HG03439 (cell line): Measurements from ENCODE around the gene DHX58.
"Not testable (repeated sequence)": the region's sequence is repeated elsewhere in the genome, so short reads cannot be mapped to it uniquely, and the experiment has no call there.

Experiments used
- ATAC-seq: cut with Tn5 transposase; IDR thresholded peaks from one replicate; pipeline ENCODE4 v1.9.1; 2021; ENCODE audit warnings: mild to moderate bottlenecking, moderate library complexity; ENCODE audit not compliant: unreplicated experiment

DHX58 gene

GRCh38 chr17:42112552-42113176 is at the start of gene DHX58:
Gene DHX58 (minus strand): TSS chr17:42112714. CDS start chr17:42111892, 822 bp downstream.
- ATAC-seq = peak; percentile 52

DNA sequence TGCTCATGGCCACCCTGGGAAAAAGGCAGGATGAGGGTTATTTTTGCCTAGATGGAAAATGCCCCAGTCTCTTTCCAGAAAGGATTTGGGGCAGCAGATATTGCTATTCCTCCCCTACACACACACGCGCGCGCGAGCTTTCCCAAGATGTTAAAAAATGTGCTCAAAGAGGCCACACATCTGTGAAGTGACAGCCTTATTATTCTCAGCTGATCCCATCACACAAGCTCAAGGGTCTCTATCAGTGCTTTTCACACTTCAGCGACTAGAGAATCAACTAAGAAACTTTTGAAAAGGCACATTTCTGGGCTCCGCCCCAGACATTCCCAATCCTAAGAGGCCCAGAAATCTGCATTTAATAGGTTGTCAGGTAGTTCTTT is 48.0 kb upstream of the DHX58 start:
- ATAC-seq = no peak

DNA sequence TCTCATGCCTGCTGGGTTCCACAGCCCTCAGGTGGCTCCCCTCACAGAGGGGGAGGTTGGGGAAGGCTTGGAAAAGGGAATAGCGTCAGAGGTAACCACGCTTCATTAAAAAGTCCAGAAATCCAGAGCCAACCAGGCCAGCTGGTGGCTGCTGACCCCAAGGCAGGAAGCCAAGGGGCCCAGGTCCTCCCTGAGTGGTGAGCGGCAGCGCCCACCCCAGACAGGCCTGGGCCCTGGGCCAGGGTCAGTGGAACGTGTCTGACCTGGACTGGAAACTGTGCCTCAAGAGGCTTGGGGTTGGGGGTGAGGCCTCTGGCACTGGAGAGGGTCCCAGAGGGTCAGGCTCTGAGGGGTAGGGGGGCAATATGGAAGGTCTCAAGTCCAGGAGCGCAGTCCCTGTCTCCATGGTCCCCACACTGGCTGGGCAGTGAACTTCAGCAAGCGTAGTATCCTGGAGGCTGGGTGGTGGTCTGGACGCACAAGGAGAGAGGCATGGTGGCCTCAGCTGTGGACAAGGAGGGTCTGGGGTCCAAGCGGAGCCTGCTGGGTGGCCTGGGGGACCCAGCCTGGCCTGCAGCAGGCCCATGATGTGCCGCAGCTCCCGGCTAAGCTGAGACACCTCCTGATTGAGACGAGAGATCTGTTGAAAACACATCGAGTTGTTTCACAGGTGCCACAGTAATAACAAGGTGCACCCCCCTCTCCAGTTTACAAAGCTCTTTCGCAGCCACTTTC is 47.4 kb upstream of the DHX58 start:
- no peak for ATAC-seq

DNA sequence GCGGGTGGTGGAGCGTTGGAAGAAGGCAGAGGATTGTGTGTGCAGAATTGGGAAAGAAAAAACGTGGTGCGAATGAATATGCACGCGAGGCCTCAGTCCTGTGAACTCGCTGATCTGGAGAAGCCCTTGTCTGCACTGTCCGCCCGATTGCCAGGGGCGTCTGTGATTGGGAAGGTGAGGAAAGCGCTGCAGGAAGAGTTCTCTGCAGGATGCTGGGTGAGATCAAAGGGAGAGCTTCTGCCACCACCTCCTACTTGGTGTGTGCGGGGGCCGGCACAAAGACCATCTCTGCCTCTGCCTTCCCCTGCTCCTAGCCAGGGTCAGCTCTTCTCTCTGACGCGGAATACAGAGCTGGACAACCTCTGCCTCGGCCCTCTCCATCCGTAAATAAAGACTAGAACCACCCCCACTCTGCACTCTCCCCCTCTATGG is 43.1 kb upstream of the DHX58 start:
- ATAC-seq = no peak

DNA sequence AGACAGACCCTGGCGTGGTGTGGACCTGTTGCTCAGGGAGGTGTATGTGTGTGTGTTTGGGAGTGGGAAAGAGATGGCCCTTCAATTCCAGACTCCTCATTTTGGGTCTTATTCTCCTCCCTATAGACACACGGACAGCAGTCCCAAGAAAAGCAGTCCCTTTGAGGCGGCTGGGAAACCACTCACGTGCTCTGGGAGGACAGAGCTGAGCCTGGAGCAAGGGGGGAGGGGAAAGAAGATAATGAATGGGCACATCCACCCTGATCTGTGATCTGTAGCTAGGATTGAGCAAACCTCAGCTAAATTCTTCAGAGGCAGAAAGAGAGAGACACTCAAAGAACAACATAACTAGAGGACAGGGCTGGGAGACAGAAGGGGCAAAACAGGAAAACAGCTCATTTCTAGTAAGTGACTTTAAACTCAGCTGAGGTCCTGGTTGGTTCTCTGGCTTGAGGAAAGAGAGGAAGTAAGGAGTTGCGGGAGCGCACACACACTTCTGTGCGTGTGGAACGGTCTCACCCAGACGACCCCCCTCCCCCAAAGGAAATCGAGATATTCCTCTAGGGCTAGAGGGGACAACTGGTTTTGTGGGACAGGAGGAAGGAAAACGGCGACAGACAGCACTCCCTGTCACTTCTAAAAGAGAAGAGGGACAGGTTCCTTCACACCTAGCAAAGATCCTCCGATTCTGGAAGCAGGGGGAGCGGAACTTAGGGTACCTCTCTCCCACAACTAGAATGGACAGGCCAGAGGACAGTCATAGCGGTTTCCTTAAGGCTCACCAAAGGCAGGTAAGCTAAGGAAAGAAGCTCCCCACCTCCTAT is 41.6 kb upstream of the DHX58 start:
- no peak for ATAC-seq

- ATAC-seq = no peak
These were observed 34.5 kb upstream of the DHX58 start for GRCh38 chr17:42146911-42147607.

DNA sequence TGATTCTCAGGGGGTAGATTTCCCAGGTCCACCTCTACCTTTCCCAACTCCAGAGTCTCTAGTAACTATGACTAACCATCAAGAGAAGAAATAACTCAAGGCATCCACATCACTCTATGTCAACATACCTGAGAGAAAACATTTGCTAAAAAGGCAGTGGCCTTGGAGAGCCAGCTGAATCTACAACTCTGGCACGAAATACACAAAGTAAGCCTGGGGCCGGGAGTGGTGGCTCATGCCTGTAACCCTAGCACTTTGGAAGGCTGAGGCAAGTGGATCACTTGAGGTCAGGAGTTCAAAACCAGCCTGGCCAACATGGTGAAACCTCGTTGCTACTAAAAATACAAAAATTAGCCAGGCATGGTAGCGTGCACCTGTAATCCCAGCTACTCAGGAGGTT is 30.6 kb upstream of the DHX58 start:
- ATAC-seq = not testable (repeated sequence)

GRCh38 chr17:42142371-42142896 is 29.9 kb upstream of the DHX58 start:
- ATAC-seq = no peak

DNA sequence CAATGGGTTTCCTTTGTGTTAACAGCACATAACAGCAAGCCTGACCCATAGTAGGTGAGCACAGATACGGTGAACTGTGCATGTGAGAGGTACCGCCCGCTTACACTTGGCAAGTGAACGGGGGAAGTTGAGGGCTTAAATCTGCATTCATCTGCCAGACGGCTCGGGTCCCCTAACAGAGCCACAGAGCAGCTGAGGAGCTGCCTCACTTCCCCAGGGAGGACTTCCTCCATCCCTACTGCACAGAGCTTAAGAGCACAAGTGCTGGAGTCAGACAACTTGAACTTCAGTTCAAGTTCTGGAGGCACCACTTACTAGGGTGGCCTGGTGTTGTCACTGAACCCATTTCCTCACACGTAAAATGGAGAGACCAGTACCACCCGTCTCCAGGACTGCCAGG is 28.9 kb upstream of the DHX58 start:
- ATAC-seq = no peak

GRCh38 chr17:42140690-42141089 is 28.2 kb upstream of the DHX58 start:
- ATAC-seq = not testable (repeated sequence)

DNA sequence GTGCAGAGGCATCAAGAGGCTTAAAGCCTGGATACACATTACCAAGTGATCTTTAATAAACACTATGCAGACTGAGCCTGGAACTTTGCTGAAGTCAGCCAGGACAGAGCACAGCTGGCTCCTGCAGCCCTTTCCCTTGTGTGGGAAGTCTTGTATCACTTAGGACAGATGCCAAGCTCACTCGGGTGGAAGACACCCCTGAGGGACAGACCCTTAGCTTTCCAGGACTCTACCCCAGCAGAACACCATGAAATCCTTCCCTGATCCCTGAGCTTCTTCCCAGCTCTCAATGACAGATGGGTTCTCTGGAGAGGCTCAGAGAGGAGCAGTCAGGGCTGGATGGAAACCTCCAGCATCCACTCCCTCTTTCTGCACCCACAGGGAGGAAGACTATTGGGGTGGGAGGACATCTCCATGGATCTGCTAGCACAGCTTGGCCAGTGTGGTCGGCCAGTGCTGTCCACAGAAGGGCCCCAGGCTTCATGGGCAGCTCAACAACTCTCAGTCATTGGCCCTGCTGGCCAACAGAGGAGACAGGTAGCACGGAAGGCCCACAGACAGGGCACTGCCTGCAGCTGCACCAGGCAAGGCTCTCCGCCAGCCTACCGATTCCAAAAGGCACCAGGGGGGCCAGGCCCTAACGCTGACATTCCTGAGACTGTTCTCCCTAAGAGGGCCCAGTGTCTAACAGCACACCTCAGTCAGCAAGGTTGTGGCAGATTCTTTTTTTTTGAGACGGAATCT is 26.4 kb upstream of the DHX58 start:
- ATAC-seq = no peak

DNA sequence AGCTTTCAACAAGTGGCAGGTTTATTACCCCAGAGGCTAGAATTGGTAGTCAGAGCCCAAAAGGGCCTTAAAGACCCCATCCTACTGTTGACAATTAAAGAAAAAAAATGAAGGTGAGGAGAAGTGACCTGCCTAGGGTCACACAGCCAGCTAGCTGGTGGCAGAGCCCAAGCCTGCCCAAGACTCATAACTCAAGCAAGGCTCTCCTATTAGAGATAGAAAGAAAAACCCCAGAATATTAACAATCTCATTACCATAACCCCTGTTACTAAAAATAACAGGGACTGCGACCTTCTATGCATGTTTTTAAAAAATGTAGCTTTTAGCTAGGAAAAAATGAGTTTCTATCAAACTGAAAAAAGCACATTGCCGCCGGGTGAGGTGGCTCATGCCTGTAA is 24.1 kb upstream of the DHX58 start:
- no peak for ATAC-seq

DNA sequence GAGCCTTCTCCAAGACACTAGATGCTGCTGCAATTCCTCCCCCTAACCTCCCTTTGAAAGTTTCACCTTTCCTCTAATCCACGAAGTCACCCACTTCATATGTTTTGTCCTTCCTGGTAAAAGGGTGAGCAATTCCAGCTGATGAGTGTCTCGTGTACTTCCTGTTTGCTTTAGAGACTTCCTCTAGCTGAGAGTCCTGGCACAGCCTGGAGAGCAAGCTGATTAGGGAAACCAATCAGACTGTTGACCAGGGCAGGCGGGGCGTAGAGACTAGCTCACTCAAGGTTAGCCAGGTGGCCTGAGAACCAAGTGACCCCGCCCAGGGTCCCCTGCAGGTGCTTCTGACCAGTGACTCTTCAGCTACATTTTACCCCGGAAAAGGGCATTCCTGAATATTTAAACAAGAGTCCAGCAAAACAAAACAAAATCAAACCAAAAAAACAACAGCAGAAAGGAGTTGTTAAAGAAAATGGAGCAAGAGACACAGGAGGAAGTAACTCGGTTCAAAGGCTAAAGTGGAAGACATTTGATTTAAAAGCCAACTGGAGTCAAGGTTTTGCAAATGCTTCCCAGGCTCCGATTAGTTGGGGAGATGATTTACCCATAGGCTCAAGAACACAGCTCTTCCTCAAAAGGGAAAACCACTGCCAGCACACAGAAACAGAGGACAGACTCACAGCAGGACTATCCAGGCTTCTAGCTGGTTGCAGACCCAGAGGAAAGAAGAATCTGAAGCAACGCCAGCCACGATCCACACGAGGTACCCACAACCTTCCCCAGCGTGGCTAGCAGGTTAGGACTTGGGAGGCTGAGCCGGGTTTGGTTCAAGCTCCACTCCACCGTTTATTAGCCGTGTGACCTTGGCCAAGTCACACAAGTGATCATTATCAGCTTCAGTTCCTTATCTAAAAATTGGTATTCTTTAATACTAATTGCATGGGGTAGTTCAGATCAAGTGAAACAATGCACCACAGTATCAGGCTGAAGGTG is 23.4 kb upstream of the DHX58 start:
- ATAC-seq = no peak

DNA sequence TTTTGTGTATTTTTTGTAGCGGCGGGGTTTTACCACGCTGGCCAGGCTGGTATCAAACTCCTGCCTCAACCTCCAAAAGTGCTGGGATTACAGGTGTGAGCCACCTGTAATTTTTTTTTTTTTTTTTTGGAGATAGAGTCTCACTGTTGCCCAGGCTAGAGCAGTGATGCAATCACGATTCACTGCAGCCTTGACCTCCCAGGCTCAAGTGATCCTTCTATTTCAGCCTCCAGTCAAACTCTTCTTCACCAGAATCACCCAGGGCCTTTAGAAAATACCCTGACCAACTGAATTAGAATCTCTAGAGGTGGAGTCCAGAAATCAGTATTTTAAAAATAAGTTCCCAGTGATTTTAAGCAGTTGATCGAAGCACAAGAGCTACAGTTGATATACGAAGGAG is 22.6 kb upstream of the DHX58 start:
- no peak for ATAC-seq

DNA sequence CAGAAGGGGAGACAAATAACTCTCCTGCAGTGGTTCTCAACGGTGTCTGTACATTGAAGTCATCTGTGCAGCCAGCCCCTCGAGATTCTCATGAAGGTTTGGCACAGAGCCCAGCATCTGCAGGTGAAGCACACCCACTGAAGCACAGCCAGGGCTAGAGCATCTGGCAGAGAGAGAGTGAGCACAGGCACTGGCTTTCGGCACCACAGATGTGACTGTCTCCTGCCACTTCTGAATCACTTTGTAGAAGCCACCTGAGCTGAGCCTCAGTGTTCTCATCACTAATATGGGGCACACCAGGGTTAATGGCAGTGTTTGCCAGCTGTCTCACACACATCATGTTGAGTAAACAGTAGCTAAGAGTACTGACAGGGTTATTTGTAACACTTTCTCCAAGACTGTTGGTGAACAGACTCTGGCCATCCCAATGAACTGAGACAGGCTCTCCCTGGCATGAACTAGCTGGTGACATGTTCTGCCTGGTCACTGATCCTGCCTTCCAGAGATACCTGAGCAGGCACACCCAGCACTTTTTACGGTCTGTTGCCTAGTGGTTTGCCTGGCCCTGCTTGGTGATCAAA is 21.0 kb upstream of the DHX58 start:
- ATAC-seq = peak; percentile 60

GRCh38 chr17:42132941-42133340 is 20.4 kb upstream of the DHX58 start:
- ATAC-seq = no peak

DNA sequence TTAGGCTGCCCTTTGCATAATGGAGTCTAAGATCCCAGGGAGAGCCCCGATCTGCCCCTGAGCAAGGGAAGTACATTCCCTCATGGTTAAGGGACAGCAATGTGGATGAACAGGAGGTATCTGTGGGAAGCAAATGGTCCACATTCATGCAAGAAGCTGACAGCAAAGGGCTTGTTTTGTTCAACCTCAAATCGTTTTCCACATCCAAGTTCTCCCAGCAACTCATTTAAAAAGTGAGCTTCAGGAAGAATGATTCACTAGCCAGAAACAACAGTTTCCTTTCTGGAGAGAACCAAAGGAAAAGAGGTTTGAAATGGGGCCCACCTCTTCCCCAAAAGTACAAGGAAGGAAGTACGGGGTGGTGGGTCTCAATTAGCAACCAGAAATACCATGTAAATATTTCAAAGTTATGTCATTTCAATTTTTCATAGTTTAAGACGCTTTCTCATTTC is 19.5 kb upstream of the DHX58 start:
- no peak for ATAC-seq

DNA sequence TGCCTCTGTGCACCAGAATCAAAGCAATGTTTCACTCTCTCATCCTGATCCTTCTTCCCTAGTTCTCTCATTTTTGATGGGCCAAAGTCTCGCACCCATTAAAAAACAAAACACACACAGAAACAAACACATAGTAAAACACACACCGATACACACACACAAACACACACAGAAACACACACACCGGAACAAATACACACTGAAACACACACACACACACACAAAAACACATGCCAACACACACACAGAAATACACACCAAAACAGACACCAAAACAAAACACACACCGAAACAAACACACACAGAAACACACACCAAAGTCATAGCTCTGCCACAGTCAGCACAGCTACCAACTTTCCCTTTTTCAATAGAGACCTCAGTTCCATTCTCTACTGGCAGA is 18.7 kb upstream of the DHX58 start:
- no peak for ATAC-seq
